Thyroid gland (tissue), 4 donors: ENCODE measurements around the gene NFATC2. TPM values are rescaled to one million over a fixed set of nuclear protein-coding genes. Genes with fewer than 3 reads are reported as not detected.

Experiments
- DNase-seq, 2 donors: peaks; one replicate each; pipeline ENCODE4 v3.0.0-alpha.2; 2019
- H3K27ac ChIP-seq, 3 donors: fragments of 200-600 bp; sonication (generic); 1 replicate in 2 of 3; 2 replicates in 1 of 3; pipeline ENCODE4 v1.5.1; 2016 to 2019; ENCODE audit warnings: mild to moderate bottlenecking in 1 of 3, moderate library complexity in 1 of 3
- H3K27me3 ChIP-seq: fragments of 200-600 bp; sonication (generic); one replicate; pipeline ENCODE4 v1.5.1; 2019
- H3K36me3 ChIP-seq, 2 donors: fragments of 200-600 bp; sonication (generic); one replicate each; pipeline ENCODE4 v1.5.1; 2016 to 2019
- H3K4me1 ChIP-seq, 2 donors: fragments of 200-600 bp; sonication (generic); one replicate each; pipeline ENCODE4 v1.5.1; 2017 to 2019
- H3K4me3 ChIP-seq, 3 donors: fragments of 200-600 bp; sonication (generic); replicated peaks in 1 of 3; 1 replicate in 2 of 3; 2 replicates in 1 of 3; pipeline ENCODE4 v1.5.1; 2016; ENCODE audit warnings: mild to moderate bottlenecking in 1 of 3
- H3K9me3 ChIP-seq: fragments of 200-600 bp; sonication (generic); one replicate; pipeline ENCODE4 v1.5.1; 2017
- POLR2A ChIP-seq, 2 donors: fragments of 450-650 bp; IDR thresholded peaks; one replicate each; pipeline ENCODE4 v1.6.1; 2017; ENCODE audit warnings: antibody characterized with exemption in 2 of 2, mild to moderate bottlenecking in 2 of 2, moderate library complexity in 1 of 2
- WGBS, 2 donors: methylation state at CpG; one replicate each; pipeline ENCODE4 v1.1.5; 2017; 5-methylcytosine and 5-hydroxymethylcytosine counted together
- intact Hi-C: fragments of 100-400 bp; cut with DNase I; formaldehyde crosslinking; loops from one replicate; pipeline ENCODE4 v1.15.1; 2023
- total RNA-seq, 4 donors: library from RNA; depleted of rRNA; stranded (reverse); fragments of >200 nt; gene quantifications; one replicate each; pipeline ENCODE4 v1.2.3, GENCODE V29; 2016
- TF ChIP-seq, protein P1 (sequence below), 6 experiments: fragments of 200-600 bp in 3 of 6; fragments of 450-650 bp in 3 of 6; sonication (generic) in 3 of 6; IDR thresholded peaks; one replicate each; pipeline ENCODE4 v1.5.1; 2016 to 2019; ENCODE audit warnings: antibody characterized with exemption in 6 of 6, mild to moderate bottlenecking in 2 of 6, inconsistent platforms in 1 of 6, moderate library complexity in 1 of 6

Gene NFATC2
- total RNA-seq, 4 donors from 2014 or later, result 7.5 to 12.6 (median 8.5) TPM

DNA sequence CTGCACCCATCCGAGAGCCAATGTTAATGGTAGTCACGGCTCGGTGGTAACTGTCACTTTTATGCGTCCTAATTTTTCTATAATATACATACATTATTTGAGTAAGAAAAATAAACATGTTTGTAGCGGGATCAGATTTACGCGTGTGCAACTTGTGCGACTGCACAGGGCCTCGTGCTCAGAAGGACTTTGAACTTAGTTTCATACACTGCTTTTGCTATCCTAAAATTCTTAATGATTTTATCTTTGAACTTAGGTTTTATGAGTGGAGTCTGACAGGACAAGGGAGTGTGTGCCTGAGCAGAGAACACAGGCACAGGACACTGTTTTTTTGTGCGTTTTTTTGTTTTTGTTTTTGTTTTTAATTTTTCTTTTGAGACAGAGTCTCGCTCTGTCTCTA, 189.7 kb downstream of the NFATC2 start:
- 97% methylated on average over 11 of the region's 11 CpGs for WGBS, 2 donors
- no peaks in the 10 kb centered on the region for H3K9me3 ChIP-seq
- no peak for DNase-seq
- no peak overlapping the region for H3K27ac ChIP-seq
- intact Hi-C loops, result no loop called here
- no peaks in the 10 kb centered on the region for H3K36me3 ChIP-seq
- peaks cover 0 to 5% of the 10 kb centered on the region in 2 donors for H3K4me1 ChIP-seq
- H3K4me3 ChIP-seq, result no peak overlapping the region
- TF ChIP-seq POLR2A (IDR thresholded peaks at IDR 0.05), result no peak
- TF ChIP-seq, protein P1, sequence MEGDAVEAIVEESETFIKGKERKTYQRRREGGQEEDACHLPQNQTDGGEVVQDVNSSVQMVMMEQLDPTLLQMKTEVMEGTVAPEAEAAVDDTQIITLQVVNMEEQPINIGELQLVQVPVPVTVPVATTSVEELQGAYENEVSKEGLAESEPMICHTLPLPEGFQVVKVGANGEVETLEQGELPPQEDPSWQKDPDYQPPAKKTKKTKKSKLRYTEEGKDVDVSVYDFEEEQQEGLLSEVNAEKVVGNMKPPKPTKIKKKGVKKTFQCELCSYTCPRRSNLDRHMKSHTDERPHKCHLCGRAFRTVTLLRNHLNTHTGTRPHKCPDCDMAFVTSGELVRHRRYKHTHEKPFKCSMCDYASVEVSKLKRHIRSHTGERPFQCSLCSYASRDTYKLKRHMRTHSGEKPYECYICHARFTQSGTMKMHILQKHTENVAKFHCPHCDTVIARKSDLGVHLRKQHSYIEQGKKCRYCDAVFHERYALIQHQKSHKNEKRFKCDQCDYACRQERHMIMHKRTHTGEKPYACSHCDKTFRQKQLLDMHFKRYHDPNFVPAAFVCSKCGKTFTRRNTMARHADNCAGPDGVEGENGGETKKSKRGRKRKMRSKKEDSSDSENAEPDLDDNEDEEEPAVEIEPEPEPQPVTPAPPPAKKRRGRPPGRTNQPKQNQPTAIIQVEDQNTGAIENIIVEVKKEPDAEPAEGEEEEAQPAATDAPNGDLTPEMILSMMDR (IDR thresholded peaks at IDR 0.05), result no peak
- H3K27me3 ChIP-seq, result no peaks in the 10 kb centered on the region

DNA sequence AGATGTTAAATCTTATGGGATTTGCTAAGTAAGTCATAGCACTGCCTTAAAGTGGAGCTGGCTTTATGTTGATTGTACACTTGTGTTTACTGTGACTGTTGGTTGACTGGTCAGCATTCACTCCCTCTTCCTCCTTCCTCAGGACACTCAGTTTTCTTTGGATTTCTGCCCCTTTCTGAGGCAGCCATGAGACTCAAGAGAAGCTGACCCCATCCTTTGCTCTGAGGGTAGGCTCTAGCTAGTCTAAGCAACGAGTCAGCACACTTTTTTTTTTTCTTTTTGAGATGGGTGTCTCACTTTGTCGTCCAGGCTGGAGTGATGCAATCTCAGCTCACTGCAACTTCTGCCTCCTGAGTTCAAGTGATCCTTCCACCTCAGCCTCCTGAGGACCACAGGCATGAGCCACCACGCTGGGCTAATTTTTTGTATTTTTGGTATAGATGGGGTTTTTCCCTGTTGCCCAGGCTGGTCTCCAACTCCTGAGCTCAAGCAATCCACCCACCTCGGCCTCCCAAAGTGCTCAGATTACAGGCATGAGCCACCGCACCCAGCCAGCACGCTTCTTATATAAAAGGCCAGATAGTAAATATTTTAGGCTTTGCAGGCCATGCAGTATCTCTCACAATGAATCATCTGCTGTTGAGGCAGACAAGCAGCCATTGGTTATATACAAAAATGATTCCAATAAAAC, 191.4 kb downstream of the NFATC2 start:
- peaks cover 0 to 5% of the 10 kb centered on the region in 2 donors for H3K4me1 ChIP-seq
- H3K27me3 ChIP-seq, result no peaks in the 10 kb centered on the region
- intact Hi-C loops, result no loop called here
- H3K27ac ChIP-seq, result no peak overlapping the region
- TF ChIP-seq POLR2A (IDR thresholded peaks at IDR 0.05), result no peak
- TF ChIP-seq, protein P1 (IDR thresholded peaks at IDR 0.05), result no peak
- H3K9me3 ChIP-seq, result no peaks in the 10 kb centered on the region
- no peak for DNase-seq
- H3K4me3 ChIP-seq, result no peak overlapping the region
- H3K36me3 ChIP-seq, result no peaks in the 10 kb centered on the region
- 69 to 72% methylated on average over 6 of the region's 6 CpGs for WGBS, 2 donors

DNA sequence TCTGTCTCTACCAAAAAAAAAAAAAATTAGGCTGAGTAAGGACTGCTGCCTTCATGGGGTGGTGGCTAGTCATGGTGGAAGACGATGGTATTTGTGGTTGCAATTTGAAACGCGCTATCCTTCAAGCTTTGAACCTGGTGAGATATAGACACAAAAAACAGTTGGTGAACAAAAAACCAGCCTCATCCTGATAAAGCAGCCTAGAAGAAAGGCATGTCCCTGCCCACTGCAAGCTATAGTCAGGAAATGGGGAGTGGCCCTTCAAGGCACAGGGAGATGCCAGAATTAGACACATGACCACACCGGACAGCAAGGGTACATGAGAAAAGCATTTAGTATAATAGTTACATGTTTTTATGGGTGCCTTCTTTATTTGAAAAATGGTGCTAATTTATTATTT, 193.6 kb downstream of the NFATC2 start:
- no peaks in the 10 kb centered on the region for H3K27me3 ChIP-seq
- 80 to 92% methylated on average over 4 of the region's 4 CpGs for WGBS, 2 donors
- no peaks in the 10 kb centered on the region for H3K4me1 ChIP-seq
- H3K9me3 ChIP-seq, result no peaks in the 10 kb centered on the region
- intact Hi-C loops, result no loop called here
- DNase-seq, result no peak
- H3K36me3 ChIP-seq, result no peaks in the 10 kb centered on the region
- H3K4me3 ChIP-seq, result no peak overlapping the region
- no peak overlapping the region for H3K27ac ChIP-seq
- TF ChIP-seq, protein P1 (IDR thresholded peaks at IDR 0.05), result no peak
- TF ChIP-seq POLR2A (IDR thresholded peaks at IDR 0.05), result no peak

DNA sequence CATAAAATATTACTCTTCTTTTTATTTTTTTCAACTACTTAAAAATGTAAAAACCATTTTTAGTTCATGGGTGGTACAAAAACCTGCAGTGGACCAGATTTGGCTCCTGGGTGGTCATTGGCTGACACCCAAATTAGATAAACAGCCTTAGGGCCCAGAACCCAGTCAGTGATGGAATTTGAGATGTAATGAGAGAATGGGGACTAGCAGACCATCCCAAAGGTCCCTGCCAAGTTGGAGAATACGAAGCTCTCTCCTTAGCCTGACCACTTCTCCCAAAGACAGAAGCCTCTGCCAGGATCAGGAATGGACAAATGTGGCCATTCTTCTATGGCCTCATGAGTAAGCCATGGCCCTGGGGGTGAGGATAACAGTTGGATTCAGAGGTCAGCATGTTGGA, 194.7 kb downstream of the NFATC2 start:
- no peaks in the 10 kb centered on the region for H3K4me1 ChIP-seq
- intact Hi-C loops, result no loop called here
- no peak overlapping the region for H3K4me3 ChIP-seq
- no peak for DNase-seq
- H3K27me3 ChIP-seq, result no peaks in the 10 kb centered on the region
- WGBS, 2 donors, result 67 to 83% methylated on average over 1 of the region's 1 CpG
- no peaks in the 10 kb centered on the region for H3K9me3 ChIP-seq
- TF ChIP-seq, protein P1 (IDR thresholded peaks at IDR 0.05), result no peak
- TF ChIP-seq POLR2A (IDR thresholded peaks at IDR 0.05), result no peak
- no peaks in the 10 kb centered on the region for H3K36me3 ChIP-seq
- no peak overlapping the region for H3K27ac ChIP-seq

DNA sequence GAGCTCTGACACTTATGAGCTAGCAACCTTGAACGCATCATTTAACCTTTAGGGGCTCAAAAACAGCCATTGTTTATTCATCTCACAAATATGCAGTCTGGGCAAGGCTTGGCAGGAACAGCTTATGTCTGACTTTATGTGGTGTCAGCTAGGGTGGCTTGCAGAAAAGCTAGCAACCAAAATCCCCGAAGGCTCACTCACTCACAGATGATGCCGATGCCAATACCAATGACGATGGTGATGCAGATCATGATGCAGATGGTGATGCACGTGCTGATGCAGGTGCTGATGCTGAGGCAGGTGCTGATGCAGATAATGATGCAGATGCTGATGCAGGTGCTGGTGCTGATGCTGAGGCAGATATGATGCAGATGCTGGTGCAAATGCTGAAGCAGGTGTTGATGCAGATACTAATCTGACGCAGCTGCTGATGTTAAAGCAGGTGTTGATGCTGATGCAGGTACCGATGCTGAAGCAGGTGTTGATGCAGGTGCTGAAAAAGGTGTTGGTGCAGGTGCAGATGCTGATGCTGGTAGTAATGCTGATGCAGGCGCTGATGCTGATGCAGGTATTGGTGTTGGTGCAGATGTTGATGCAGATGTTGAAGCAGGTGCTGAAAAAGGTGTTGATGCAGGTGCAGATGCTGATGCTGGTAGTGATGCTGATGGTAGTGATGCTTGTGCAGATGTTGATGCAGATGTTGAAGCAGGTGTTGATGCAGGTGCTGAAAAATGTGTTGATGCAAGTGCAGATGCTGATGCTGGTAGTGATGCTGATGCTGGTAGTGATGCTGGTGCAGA, 195.6 kb downstream of the NFATC2 start:
- no peaks in the 10 kb centered on the region for H3K36me3 ChIP-seq
- H3K4me1 ChIP-seq, result no peaks in the 10 kb centered on the region
- intact Hi-C loops, result no loop called here
- no peak overlapping the region for H3K27ac ChIP-seq
- H3K4me3 ChIP-seq, result no peak overlapping the region
- WGBS, 2 donors, result 77 to 85% methylated on average over 8 of the region's 8 CpGs
- no peak for DNase-seq
- TF ChIP-seq POLR2A (IDR thresholded peaks at IDR 0.05), result no peak
- TF ChIP-seq, protein P1 (IDR thresholded peaks at IDR 0.05), result no peak
- H3K9me3 ChIP-seq, result no peaks in the 10 kb centered on the region
- H3K27me3 ChIP-seq, result no peaks in the 10 kb centered on the region
